ENCODE results near the gene CCT3.

Gene CCT3

GRCh38 chr1:156338180-156338976 is at the start of gene CCT3, which contains the start of gene TSACC:
CCT3 (minus strand) TSS chr1:156338292; CDS start chr1:156338184, 108 bp downstream.
TSACC (plus strand) TSS chr1:156338526; CDS start chr1:156339758, 1,232 bp downstream.
- Histone ChIP-seq H3K27me3 (ENCODE audit: low read depth, low read length) (no peaks in the 10 kb centered on the region), H3K27ac (ENCODE audit: low read length) (peak within 1 kb of the TSS; percentile 87), H3K4me3 (ENCODE audit: low read depth in 1 of 2, low read length in 2 of 2) (peak within 1 kb of the TSS; percentile 97 to 99), H3K9me3 (ENCODE audit: control insufficient read depth in 1 of 2, low read length in 2 of 2) (no peaks in the 10 kb centered on the region), H3K36me3 (ENCODE audit: control insufficient read depth in 1 of 2, insufficient read depth in 2 of 2, low read length in 2 of 2) (peaks cover 16 to 18% of the 10 kb centered on the region in 2 donors), H3K4me1 (ENCODE audit: control insufficient read depth in 1 of 2, insufficient read depth in 2 of 2, low read length in 2 of 2) (peaks cover 17 to 21% of the 10 kb centered on the region in 2 donors)

- H3K9me3 ChIP-seq (ENCODE audit: control insufficient read depth in 1 of 2, low read length in 2 of 2): no peaks in the 10 kb centered on the region
These were observed 49.7 kb upstream of the CCT3 start for GRCh38 chr1:156387870-156388173.

GRCh38 chr1:156386949-156387869 is 49.1 kb upstream of the CCT3 start:
- Histone ChIP-seq H3K4me1 (ENCODE audit: control insufficient read depth in 1 of 2, insufficient read depth in 2 of 2, low read length in 2 of 2) (peaks cover 0 to 5% of the 10 kb centered on the region in 2 donors), H3K36me3 (ENCODE audit: control insufficient read depth in 1 of 2, insufficient read depth in 2 of 2, low read length in 2 of 2) (no peaks in the 10 kb centered on the region), H3K4me3 (ENCODE audit: low read depth in 1 of 2, low read length in 2 of 2) (no peak overlapping the region), H3K27ac (ENCODE audit: low read length) (no peak overlapping the region), H3K27me3 (ENCODE audit: low read depth, low read length) (peaks cover 35% of the 10 kb centered on the region), H3K9me3 (ENCODE audit: control insufficient read depth in 1 of 2, low read length in 2 of 2) (no peaks in the 10 kb centered on the region)

More at GRCh38 chr1:156387870-156388173, 49.7 kb upstream of the CCT3 start:
- H3K4me1 ChIP-seq (ENCODE audit: control insufficient read depth in 1 of 2, insufficient read depth in 2 of 2, low read length in 2 of 2): peaks cover 0 to 5% of the 10 kb centered on the region in 2 donors
- no peak overlapping the region for H3K4me3 ChIP-seq (ENCODE audit: low read depth in 1 of 2, low read length in 2 of 2)
- H3K36me3 ChIP-seq (ENCODE audit: control insufficient read depth in 1 of 2, insufficient read depth in 2 of 2, low read length in 2 of 2): no peaks in the 10 kb centered on the region
- H3K27ac ChIP-seq (ENCODE audit: low read length): no peak overlapping the region
- H3K27me3 ChIP-seq (ENCODE audit: low read depth, low read length): peaks cover 35% of the 10 kb centered on the region

GRCh38 chr1:156386134-156386901 is 48.2 kb upstream of the CCT3 start:
- peaks cover 35% of the 10 kb centered on the region for H3K27me3 ChIP-seq (ENCODE audit: low read depth, low read length)
- no peak overlapping the region for H3K4me3 ChIP-seq (ENCODE audit: low read depth in 1 of 2, low read length in 2 of 2)
- no peak overlapping the region for H3K27ac ChIP-seq (ENCODE audit: low read length)
- H3K9me3 ChIP-seq (ENCODE audit: control insufficient read depth in 1 of 2, low read length in 2 of 2): no peaks in the 10 kb centered on the region
- H3K4me1 ChIP-seq (ENCODE audit: control insufficient read depth in 1 of 2, insufficient read depth in 2 of 2, low read length in 2 of 2): peaks cover 0 to 5% of the 10 kb centered on the region in 2 donors
- no peaks in the 10 kb centered on the region for H3K36me3 ChIP-seq (ENCODE audit: control insufficient read depth in 1 of 2, insufficient read depth in 2 of 2, low read length in 2 of 2)

- Histone ChIP-seq H3K27me3 (ENCODE audit: low read depth, low read length) (peaks cover 35% of the 10 kb centered on the region), H3K9me3 (ENCODE audit: control insufficient read depth in 1 of 2, low read length in 2 of 2) (no peaks in the 10 kb centered on the region), H3K4me1 (ENCODE audit: control insufficient read depth in 1 of 2, insufficient read depth in 2 of 2, low read length in 2 of 2) (peaks cover 0 to 5% of the 10 kb centered on the region in 2 donors), H3K4me3 (ENCODE audit: low read depth in 1 of 2, low read length in 2 of 2) (no peak overlapping the region), H3K36me3 (ENCODE audit: control insufficient read depth in 1 of 2, insufficient read depth in 2 of 2, low read length in 2 of 2) (no peaks in the 10 kb centered on the region), H3K27ac (ENCODE audit: low read length) (no peak overlapping the region)
These were observed 47.5 kb upstream of the CCT3 start for GRCh38 chr1:156385534-156386031.

- no peaks in the 10 kb centered on the region for H3K9me3 ChIP-seq (ENCODE audit: control insufficient read depth in 1 of 2, low read length in 2 of 2)
- H3K4me1 ChIP-seq (ENCODE audit: control insufficient read depth in 1 of 2, insufficient read depth in 2 of 2, low read length in 2 of 2): peaks cover 0 to 5% of the 10 kb centered on the region in 2 donors
- H3K27ac ChIP-seq (ENCODE audit: low read length): no peak overlapping the region
These were observed 46.6 kb upstream of the CCT3 start for GRCh38 chr1:156384658-156385057.

GRCh38 chr1:156384007-156384406 is 45.9 kb upstream of the CCT3 start:
- peaks cover 0 to 5% of the 10 kb centered on the region in 2 donors for H3K4me1 ChIP-seq (ENCODE audit: control insufficient read depth in 1 of 2, insufficient read depth in 2 of 2, low read length in 2 of 2)
- peaks cover 19% of the 10 kb centered on the region for H3K27me3 ChIP-seq (ENCODE audit: low read depth, low read length)
- H3K9me3 ChIP-seq (ENCODE audit: control insufficient read depth in 1 of 2, low read length in 2 of 2): no peaks in the 10 kb centered on the region
- H3K36me3 ChIP-seq (ENCODE audit: control insufficient read depth in 1 of 2, insufficient read depth in 2 of 2, low read length in 2 of 2): no peaks in the 10 kb centered on the region
- no peak overlapping the region for H3K4me3 ChIP-seq (ENCODE audit: low read depth in 1 of 2, low read length in 2 of 2)
- H3K27ac ChIP-seq (ENCODE audit: low read length): no peak overlapping the region

More at GRCh38 chr1:156384658-156385057, 46.6 kb upstream of the CCT3 start:
- Histone ChIP-seq H3K36me3 (ENCODE audit: control insufficient read depth in 1 of 2, insufficient read depth in 2 of 2, low read length in 2 of 2) (no peaks in the 10 kb centered on the region), H3K27me3 (ENCODE audit: low read depth, low read length) (peaks cover 26% of the 10 kb centered on the region), H3K4me3 (ENCODE audit: low read depth in 1 of 2, low read length in 2 of 2) (no peak overlapping the region)

- no peak overlapping the region for H3K27ac ChIP-seq (ENCODE audit: low read length)
- no peak overlapping the region for H3K4me3 ChIP-seq (ENCODE audit: low read depth in 1 of 2, low read length in 2 of 2)
These were observed 44.9 kb upstream of the CCT3 start for GRCh38 chr1:156383023-156383422.

GRCh38 chr1:156382561-156382960 is 44.5 kb upstream of the CCT3 start:
- Histone ChIP-seq H3K36me3 (ENCODE audit: control insufficient read depth in 1 of 2, insufficient read depth in 2 of 2, low read length in 2 of 2) (no peaks in the 10 kb centered on the region), H3K27me3 (ENCODE audit: low read depth, low read length) (peaks cover 12% of the 10 kb centered on the region), H3K9me3 (ENCODE audit: control insufficient read depth in 1 of 2, low read length in 2 of 2) (no peaks in the 10 kb centered on the region), H3K4me1 (ENCODE audit: control insufficient read depth in 1 of 2, insufficient read depth in 2 of 2, low read length in 2 of 2) (no peaks in the 10 kb centered on the region), H3K27ac (ENCODE audit: low read length) (no peak overlapping the region), H3K4me3 (ENCODE audit: low read depth in 1 of 2, low read length in 2 of 2) (no peak overlapping the region)

More at GRCh38 chr1:156383023-156383422, 44.9 kb upstream of the CCT3 start:
- H3K4me1 ChIP-seq (ENCODE audit: control insufficient read depth in 1 of 2, insufficient read depth in 2 of 2, low read length in 2 of 2): no peaks in the 10 kb centered on the region
- H3K36me3 ChIP-seq (ENCODE audit: control insufficient read depth in 1 of 2, insufficient read depth in 2 of 2, low read length in 2 of 2): no peaks in the 10 kb centered on the region
- peaks cover 14% of the 10 kb centered on the region for H3K27me3 ChIP-seq (ENCODE audit: low read depth, low read length)
- no peaks in the 10 kb centered on the region for H3K9me3 ChIP-seq (ENCODE audit: control insufficient read depth in 1 of 2, low read length in 2 of 2)

GRCh38 chr1:156379420-156380165 is 41.5 kb upstream of the CCT3 start:
- Histone ChIP-seq H3K27ac (ENCODE audit: low read length) (no peak overlapping the region), H3K4me1 (ENCODE audit: control insufficient read depth in 1 of 2, insufficient read depth in 2 of 2, low read length in 2 of 2) (no peaks in the 10 kb centered on the region), H3K36me3 (ENCODE audit: control insufficient read depth in 1 of 2, insufficient read depth in 2 of 2, low read length in 2 of 2) (no peaks in the 10 kb centered on the region), H3K9me3 (ENCODE audit: control insufficient read depth in 1 of 2, low read length in 2 of 2) (no peaks in the 10 kb centered on the region), H3K4me3 (ENCODE audit: low read depth in 1 of 2, low read length in 2 of 2) (no peak overlapping the region), H3K27me3 (ENCODE audit: low read depth, low read length) (no peaks in the 10 kb centered on the region)

Data from muscle layer of duodenum (tissue), 2 donors.